Mucosa of descending colon (tissue), 3 donors: ENCODE data around the gene C6orf141. TPM values are rescaled to one million over a fixed set of nuclear protein-coding genes. Genes with fewer than 3 reads are reported as not detected.

Experiments
- ATAC-seq: fragments of 200-7000 bp; cut with Tn5 transposase; one replicate; pipeline ENCODE4 v1.9.1; 2020; ENCODE audit warnings: mild to moderate bottlenecking, moderate library complexity
- DNase-seq, 3 donors: peaks; one replicate each; pipeline ENCODE4 v3.0.0-alpha.2; 2020
- H3K36me3 ChIP-seq: fragments of 200-600 bp; one replicate; pipeline ENCODE4 v1.8.0; 2021; ENCODE audit warnings: low read depth, mild to moderate bottlenecking
- H3K4me1 ChIP-seq: fragments of 200-600 bp; one replicate; pipeline ENCODE4 v1.8.0; 2021; ENCODE audit warnings: low read depth, mild to moderate bottlenecking
- H3K4me3 ChIP-seq: fragments of 200-600 bp; one replicate; pipeline ENCODE4 v1.8.0; 2021; ENCODE audit warnings: mild to moderate bottlenecking
- H3K9me3 ChIP-seq: fragments of 200-600 bp; one replicate; pipeline ENCODE4 v1.8.0; 2021; ENCODE audit warnings: mild to moderate bottlenecking
- intact Hi-C, 2 donors: fragments of 100-400 bp; cut with DNase I in 1 of 2; cut with micrococcal nuclease in 1 of 2; formaldehyde crosslinking; loops; one replicate each; pipeline versions ENCODE4 v1.11.0 to v1.11.1; 2022; cut with DNase I, micrococcal nuclease
- total RNA-seq, 3 donors: library from RNA; stranded (reverse); fragmentation: NEBNext Ultra II Directional in 2 of 3; extraction: Animal tissue kit (Norgen Biotek cat#: 25700) in 2 of 3; gene quantifications; one replicate each; pipeline versions ENCODE4 v1.2.1 to v1.2.4, GENCODE V29; 2021 to 2023
- TF ChIP-seq, protein P1 (sequence below): fragments of 200-600 bp; IDR thresholded peaks from one replicate; pipeline ENCODE4 v1.8.0; 2022; ENCODE audit warnings: antibody characterized with exemption, mild to moderate bottlenecking
- donor health status: DM: no; HTN: no; CAD: no; lungs with moderate emphysema.
- donor health status: DM: no; HTN: no; CAD: no.
- donor health status: DM: no; HTN: yes; CAD: no.

The C6orf141 gene
- total RNA-seq, 3 donors from 2014 or later, result 4.1 to 10.6 (median 5.4) TPM

DNA sequence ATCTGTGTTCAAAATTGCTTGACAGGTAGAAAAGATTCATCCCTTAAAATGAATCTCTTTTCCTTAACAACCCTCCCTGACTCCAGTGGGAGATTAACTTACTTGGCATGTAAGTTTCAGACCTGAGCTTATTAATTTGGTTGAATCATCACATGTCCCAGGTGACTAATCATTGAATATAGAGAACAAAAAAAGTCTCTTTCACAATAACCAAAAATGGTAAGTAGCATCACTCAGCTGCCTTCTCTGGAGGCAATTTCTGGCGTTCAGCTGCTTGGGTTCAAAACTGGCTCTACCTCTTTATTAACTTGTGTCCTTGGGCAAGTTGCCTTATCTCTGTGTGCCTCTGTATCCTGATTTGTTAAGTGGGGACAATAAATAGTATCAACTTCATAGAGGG is 2.9 kb downstream of the C6orf141 start:
- Histone ChIP-seq H3K4me1 (peaks cover 20% of the 10 kb centered on the region), H3K4me3 (no peak overlapping the region), H3K9me3 (no peaks in the 10 kb centered on the region), H3K36me3 (no peaks in the 10 kb centered on the region)
- TF ChIP-seq, protein P1, sequence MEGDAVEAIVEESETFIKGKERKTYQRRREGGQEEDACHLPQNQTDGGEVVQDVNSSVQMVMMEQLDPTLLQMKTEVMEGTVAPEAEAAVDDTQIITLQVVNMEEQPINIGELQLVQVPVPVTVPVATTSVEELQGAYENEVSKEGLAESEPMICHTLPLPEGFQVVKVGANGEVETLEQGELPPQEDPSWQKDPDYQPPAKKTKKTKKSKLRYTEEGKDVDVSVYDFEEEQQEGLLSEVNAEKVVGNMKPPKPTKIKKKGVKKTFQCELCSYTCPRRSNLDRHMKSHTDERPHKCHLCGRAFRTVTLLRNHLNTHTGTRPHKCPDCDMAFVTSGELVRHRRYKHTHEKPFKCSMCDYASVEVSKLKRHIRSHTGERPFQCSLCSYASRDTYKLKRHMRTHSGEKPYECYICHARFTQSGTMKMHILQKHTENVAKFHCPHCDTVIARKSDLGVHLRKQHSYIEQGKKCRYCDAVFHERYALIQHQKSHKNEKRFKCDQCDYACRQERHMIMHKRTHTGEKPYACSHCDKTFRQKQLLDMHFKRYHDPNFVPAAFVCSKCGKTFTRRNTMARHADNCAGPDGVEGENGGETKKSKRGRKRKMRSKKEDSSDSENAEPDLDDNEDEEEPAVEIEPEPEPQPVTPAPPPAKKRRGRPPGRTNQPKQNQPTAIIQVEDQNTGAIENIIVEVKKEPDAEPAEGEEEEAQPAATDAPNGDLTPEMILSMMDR, result no peak
- intact Hi-C loops, result no loop called here
- ATAC-seq, result no peak
- DNase-seq, result no peak

DNA sequence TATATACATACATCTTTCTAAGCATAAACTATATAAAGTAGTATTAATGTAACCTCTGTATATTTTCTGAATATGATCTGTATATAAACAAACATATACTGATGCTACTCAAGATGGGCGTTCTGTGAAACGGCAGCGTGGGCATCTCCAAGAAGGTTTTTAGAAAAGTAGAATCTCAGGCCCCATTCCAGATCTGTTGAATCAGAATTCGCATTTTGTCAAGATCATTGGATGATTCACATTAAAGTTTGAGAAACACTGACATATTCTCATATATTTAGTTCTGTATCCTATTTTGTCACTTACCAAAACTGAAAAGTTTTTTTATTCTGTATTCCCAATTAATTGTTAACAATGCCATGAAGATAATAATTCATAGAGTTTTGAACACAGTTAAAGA is 5.5 kb downstream of the C6orf141 start:
- ATAC-seq (no peak), DNase-seq (no peak)
- intact Hi-C loops, result no loop called here
- H3K36me3 ChIP-seq, result no peaks in the 10 kb centered on the region
- TF ChIP-seq, protein P1, result no peak
- H3K4me1 ChIP-seq, result peaks cover 20% of the 10 kb centered on the region
- H3K9me3 ChIP-seq, result no peaks in the 10 kb centered on the region
- no peak overlapping the region for H3K4me3 ChIP-seq

DNA sequence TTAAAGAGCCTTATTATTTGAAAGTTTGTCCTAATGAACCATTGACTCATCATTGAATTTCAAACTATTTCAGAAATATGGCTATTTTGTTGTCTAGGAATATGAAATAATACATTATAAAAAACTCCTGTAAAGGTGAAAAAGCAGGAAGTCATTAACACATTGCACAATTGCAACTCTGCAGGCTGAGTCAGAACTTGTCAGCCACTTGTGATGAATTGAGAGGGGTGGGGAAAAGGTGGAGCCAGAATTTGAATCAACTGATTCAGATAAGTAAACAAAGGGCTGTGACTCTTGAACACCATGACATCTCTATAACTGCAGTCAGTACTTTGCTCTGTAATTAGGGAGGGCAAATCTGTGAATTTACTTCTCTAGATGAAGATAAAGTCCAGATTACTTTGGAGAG is 6.0 kb downstream of the C6orf141 start:
- DNase-seq, result peak in 1 of 3 donors; percentile 83
- Histone ChIP-seq H3K9me3 (no peaks in the 10 kb centered on the region), H3K36me3 (no peaks in the 10 kb centered on the region), H3K4me3 (no peak overlapping the region), H3K4me1 (peaks cover 17% of the 10 kb centered on the region)
- ATAC-seq, result peak; percentile 100
- intact Hi-C loops, result no loop called here
- TF ChIP-seq, protein P1, result no peak

DNA sequence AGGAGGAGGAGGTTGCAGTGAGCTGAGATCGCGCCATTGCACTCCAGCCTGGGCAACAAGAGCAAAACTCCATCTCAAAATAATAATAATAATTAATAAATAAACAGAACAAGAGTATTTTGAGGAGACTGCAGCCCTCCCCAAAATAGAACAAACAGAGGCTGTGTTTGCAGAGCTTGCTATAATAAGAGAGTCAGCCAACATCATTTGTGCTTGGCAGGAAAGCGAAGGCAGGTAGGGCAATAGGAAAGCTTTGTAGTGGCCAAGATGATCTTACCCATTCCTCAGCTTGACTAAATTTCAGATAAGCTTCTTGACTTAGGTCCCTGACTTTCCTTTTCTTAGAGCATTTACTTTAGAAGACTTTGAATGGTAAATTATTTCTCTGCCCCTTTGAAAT is 6.7 kb downstream of the C6orf141 start:
- TF ChIP-seq, protein P1, result no peak
- H3K9me3 ChIP-seq, result no peaks in the 10 kb centered on the region
- H3K36me3 ChIP-seq, result no peaks in the 10 kb centered on the region
- intact Hi-C loops, result no loop called here
- no peak for DNase-seq
- peaks cover 11% of the 10 kb centered on the region for H3K4me1 ChIP-seq
- H3K4me3 ChIP-seq, result no peak overlapping the region
- ATAC-seq, result peak; percentile 27

DNA sequence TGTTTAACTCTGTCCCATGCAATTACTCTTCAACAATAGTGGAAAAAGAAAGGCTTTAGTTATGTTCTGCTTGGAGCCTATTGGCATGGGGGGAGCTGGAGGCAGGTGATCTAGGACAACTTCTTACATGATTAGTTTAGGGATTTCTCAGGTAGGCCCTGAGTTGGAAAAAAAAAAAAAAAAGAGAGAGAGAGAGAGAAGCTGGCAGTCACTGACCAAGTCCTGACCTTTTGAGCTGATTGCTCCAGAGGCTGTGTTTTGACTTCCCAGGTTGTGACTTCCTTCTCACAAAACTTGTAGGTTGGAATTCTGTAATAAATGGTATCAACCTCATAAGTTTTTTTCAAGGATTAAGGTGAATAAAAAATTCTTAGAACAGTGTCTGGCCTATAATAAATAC is 7.8 kb downstream of the C6orf141 start:
- ATAC-seq, result no peak
- TF ChIP-seq, protein P1, result no peak
- no peak for DNase-seq
- Histone ChIP-seq H3K4me3 (no peak overlapping the region), H3K36me3 (no peaks in the 10 kb centered on the region), H3K4me1 (peaks cover 8% of the 10 kb centered on the region), H3K9me3 (no peaks in the 10 kb centered on the region)
- intact Hi-C loops, result no loop called here
